Posterior cingulate gyrus (tissue), 11 donors: Measurements from ENCODE around the gene MYADM.
A peak's percentile ranks its signal among the peaks of the same experiment; 100 is the strongest.

ENCODE experiments used
- DNase-seq, 10 donors: peaks; one replicate each; pipeline versions ENCODE4 v3.0.0 to v3.0.0-alpha.2; 2020 to 2021; ENCODE audit warnings: mixed read lengths in 3 of 10
- intact Hi-C: fragments of 100-400 bp; cut with DNase I; formaldehyde crosslinking; loops from one replicate; pipeline ENCODE4 v1.15.1; 2023

The MYADM gene

DNA sequence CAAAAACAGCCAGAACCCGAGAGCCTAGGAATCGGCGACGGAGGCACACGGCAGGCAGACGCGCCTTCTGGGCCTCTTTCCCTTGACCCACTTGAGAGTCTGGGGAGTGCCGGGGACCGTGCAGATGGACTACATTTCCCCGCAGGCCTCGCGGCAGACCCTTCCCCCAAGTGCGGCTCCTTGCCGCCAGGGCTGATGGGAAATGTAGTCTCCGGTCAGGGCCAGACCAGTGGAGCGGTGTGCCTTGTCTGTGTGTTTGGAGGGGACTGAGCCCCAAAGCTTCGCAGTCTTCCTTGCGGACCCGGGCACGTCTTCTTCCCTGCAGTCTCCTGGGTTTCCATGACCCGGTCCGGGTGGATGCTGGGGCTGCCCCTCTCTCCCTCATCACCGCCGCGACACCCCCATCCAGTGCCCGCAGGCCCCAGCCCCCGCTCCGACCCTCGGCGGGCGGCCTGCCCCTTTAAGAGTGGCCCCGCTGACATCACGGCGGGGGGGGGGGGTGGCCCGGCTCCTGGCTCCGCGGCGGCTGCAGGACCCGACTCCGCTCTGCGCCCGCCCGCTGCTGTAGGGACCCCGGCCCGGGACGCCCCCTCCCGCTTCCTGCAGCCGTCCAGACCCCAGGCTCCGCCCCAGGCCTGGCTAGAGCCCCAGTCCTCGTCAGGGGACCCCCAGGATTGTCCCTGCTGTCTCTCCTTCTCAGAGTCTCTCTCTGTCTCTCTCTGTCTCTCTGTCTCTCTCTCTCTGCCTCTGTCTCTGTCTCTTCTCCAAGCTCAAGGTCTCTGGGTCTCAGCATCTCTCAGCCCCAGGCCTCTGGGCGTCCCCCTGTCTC is 40.6 kb downstream of the MYADM start:
- DNase-seq = peak; percentile 80 to 99 (median 92)
- intact Hi-C loops = loop anchor here (1.0 kb wide), 1 partner anchor 69 kb away; no protein-coding TSS in a partner anchor

DNA sequence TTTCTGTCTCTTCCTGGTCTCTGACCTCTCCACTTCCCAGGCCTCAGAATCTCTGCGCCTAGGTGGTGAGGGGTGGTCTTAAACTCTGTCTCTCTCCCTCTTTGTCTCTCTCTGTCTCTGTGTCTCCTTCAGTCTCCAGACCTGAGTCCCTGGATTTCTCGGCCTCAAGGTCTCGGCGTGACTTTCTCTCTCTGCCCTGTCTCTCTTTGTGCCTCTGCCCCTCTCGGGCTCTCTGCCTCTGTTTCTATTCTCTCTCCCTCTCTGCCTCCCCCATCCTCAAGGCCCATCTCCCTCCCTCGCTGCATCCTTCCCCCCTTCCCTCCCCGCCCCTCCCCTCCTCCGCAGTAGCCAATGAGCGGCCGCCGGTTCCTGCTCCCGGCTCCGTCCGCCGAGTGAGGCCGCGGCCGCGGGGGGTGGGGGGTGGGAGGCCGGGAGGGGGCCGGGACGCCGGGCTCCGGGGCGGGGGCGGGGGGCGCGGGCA is 41.3 kb downstream of the MYADM start, which contains the start of gene CACNG7:
CACNG7 (plus strand) TSS at position 344 of the 481 bp plus-strand sequence. CDS start 3,554 bp downstream, outside the sequence.
- peak; percentile 37 to 91 (median 64) for DNase-seq
- intact Hi-C loops = loop anchor here (1.0 kb wide), 1 partner anchor 68 kb away; no protein-coding TSS in a partner anchor

DNA sequence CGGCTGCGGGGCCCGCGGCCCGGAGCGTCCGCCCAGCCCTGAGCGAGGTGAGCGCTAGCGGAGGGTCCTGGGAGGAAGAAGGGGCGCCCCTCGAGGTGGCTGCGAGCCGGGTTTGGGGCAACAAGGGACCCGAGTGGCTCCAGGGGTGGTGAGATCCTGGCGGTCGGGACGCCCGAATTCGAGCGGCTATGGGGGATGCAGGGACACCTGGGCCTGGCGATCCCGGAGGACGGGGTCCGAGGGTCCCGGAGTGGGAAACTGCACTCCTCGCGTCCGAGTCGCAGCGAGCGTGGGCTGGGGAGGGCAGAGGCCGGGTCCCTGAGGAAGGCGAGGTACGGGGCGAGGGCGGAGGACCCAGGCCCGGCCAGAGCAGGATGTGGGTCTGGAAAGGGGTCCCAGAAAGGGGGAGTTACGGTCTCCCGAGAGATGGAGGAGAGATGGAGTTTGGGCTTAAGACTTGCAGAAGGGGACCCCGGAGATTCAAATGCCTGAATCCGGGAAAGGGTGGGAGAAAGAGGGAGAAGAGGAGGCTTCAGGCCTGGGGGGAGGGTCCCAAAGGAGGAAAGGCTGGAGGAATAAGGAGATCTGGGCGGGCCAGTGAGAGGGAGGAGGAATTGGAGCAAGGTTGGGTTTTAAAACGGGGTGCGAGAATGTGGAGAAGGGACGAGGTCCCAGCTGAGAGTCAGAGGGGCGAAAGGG is 41.9 kb downstream of the MYADM start:
- intact Hi-C loops = no loop called here
- DNase-seq = peak in 3 of 10 donors; percentile 8 to 75 (median 69)

DNA sequence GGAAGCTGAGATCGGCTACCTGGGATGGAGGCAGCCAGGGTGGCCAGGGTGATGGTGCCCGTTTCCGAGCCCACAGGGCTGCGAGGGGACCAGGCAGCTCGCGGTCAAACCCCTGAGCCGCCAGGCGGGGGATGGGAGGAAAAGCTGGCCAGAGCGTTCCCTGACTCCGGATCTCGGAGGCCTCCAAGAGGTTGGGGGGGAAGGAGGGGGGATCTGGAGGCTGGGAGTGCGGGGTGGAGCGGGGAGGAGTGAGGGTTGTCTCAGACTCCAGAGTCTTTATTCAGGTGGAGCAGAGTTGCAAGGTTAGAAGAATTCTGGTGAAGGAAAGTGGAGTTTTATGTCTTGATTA is 42.5 kb downstream of the MYADM start:
- intact Hi-C loops = no loop called here
- DNase-seq = peak in 2 of 10 donors; percentile 55 to 80

DNA sequence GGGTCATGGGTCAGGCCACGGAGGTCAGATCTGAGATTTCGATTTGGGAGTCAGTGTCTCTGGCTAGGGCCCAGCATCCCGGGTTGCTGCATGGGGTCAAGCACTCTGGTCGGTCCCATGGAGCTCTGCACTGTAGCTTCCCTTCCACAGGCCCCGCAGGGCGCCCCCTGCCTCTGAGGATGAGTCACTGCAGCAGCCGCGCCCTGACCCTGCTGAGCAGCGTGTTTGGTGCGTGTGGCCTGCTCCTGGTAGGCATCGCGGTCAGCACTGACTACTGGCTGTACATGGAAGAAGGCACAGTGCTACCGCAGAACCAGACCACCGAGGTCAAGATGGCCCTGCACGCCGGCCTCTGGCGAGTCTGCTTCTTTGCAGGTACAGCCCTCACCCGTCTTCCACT is 45.0 kb downstream of the MYADM start:
- intact Hi-C loops = no loop called here
- peak in 2 of 10 donors; percentile 73 to 88 for DNase-seq

DNA sequence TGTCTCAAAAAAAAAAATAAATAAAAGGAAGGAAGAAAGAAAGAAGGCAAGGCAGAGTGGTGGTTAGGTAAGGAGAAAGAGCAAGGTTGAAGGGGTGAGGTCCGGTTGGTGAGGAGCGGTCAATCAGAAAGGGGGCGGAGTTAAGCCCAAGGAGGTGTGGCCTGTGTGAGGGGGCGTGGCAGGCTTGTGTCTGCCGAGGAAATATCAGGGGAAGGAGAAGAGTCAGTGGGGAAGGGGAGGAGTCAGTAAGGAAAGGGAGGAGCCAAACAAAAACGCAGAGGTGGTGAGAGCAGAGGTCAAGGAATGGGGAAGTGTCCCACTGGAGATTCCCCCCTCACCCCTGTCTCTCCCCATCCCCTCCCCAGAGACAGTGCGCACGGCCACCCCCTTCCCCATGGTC is 47.3 kb downstream of the MYADM start:
- DNase-seq = peak in 2 of 10 donors; percentile 21 to 27
- intact Hi-C loops = no loop called here

DNA sequence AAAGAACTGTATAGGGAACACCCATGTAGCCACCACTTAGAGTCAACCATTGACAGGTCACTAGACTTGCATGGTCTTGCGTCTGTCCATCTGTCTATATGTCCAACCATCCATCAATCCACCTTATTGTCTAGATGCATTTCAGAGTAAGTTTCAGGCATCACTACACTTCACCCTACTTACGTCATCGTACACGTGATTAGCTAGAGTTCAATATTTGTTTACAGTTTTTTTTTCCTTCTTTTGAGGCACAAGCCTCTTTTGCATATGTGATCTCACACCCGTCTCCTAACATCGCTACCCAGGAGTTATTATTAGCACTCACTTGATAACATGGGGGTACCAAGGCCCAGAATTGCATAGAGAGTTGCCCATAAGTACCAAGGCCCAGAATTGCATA is 48.3 kb downstream of the MYADM start:
- no peak for DNase-seq
- intact Hi-C loops = no loop called here

DNA sequence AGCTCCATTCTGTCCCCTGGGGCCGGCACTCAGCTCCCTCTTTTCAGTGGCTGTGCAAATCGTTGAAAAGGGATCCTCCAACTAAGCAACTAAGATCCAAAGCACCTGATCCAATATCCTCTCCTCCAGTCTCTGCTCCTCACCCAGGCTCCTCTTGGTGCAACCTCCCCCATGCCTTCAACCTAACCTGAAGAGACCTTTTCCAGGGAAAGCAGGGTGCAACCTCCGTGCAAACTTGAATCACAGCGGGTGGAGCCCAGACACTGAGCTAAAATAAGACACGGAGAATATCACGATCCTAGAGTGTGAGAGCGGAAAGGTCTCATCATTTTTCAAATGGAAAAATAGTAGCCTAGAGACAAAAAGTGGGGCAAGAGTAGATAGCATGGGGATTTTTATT is 49.7 kb downstream of the MYADM start:
- peak in 2 of 10 donors; percentile 9 to 33 for DNase-seq
- intact Hi-C loops = no loop called here
